MM.1S (cell line): ENCODE measurements around the gene ARHGAP26.

Source experiments
- DNase-seq: peaks from one replicate; pipeline ENCODE4 v3.0.0-alpha.2; 2015
- H2AFZ ChIP-seq: fragments of 300-600 bp; sonication (generic); 2 replicates; pipeline ENCODE4 v1.6.0; 2016; ENCODE audit warnings: antibody characterized with exemption, low read length
- H3F3A ChIP-seq: fragments of 300-600 bp; sonication (generic); 2 replicates; pipeline ENCODE4 v1.6.1; 2016; ENCODE audit warnings: mild to moderate bottlenecking, antibody characterized with exemption, low read length, moderate library complexity, mixed read lengths; ENCODE audit not compliant: insufficient read depth
- H3K27ac ChIP-seq: fragments of 300-600 bp; sonication (generic); 2 replicates; pipeline ENCODE4 v1.5.1; 2016; ENCODE audit warnings: mild to moderate bottlenecking, low read length
- H3K27me3 ChIP-seq: fragments of 300-600 bp; sonication (generic); replicated peaks from 2 replicates; pipeline ENCODE4 v1.6.0; 2016; ENCODE audit warnings: low read length; ENCODE audit not compliant: insufficient read depth
- H3K36me3 ChIP-seq: fragments of 300-600 bp; sonication (generic); replicated peaks from 2 replicates; pipeline ENCODE4 v1.6.1; 2016; ENCODE audit warnings: mild to moderate bottlenecking, low read length, mixed read lengths; ENCODE audit not compliant: insufficient read depth
- H3K4me1 ChIP-seq: fragments of 300-600 bp; sonication (generic); 2 replicates; pipeline ENCODE4 v1.6.1; 2016; ENCODE audit warnings: low read length, mixed read lengths
- H3K4me2 ChIP-seq: fragments of 300-600 bp; sonication (generic); 2 replicates; pipeline ENCODE4 v1.6.0; 2016; ENCODE audit warnings: low read depth, low read length
- H3K4me3 ChIP-seq: fragments of 300-600 bp; sonication (generic); 2 replicates; pipeline ENCODE4 v1.5.1; 2016; ENCODE audit warnings: low read length, mixed read lengths
- H3K79me2 ChIP-seq: fragments of 300-600 bp; sonication (generic); 2 replicates; pipeline ENCODE4 v1.6.1; 2016; ENCODE audit warnings: mixed run types, low read length, mixed read lengths
- H3K9ac ChIP-seq: fragments of 300-600 bp; sonication (generic); 2 replicates; pipeline ENCODE4 v1.6.1; 2016; ENCODE audit warnings: low read length, mixed read lengths
- H3K9me2 ChIP-seq: fragments of 300-600 bp; sonication (generic); replicated peaks from 2 replicates; pipeline ENCODE4 v1.6.1; 2016; ENCODE audit warnings: mild to moderate bottlenecking, low read length, mixed read lengths; ENCODE audit not compliant: insufficient read depth
- H3K9me3 ChIP-seq: fragments of 300-600 bp; sonication (generic); replicated peaks from 2 replicates; pipeline ENCODE4 v1.6.1; 2016; ENCODE audit warnings: mild to moderate bottlenecking, low read length, mixed read lengths; ENCODE audit not compliant: insufficient read depth
- H4K20me1 ChIP-seq: fragments of 300-600 bp; sonication (generic); 2 replicates; pipeline ENCODE4 v1.6.1; 2016; ENCODE audit warnings: mild to moderate bottlenecking, low read length, moderate library complexity, mixed read lengths; ENCODE audit not compliant: insufficient read depth
- CTCF ChIP-seq: fragments of 300-600 bp; sonication (generic); IDR thresholded peaks from 2 replicates; pipeline ENCODE4 v1.5.1; 2016; ENCODE audit warnings: antibody characterized with exemption, low read length, mixed read lengths
- EZH2 ChIP-seq: fragments of 300-600 bp; sonication (generic); optimal IDR thresholded peaks from 2 replicates; pipeline ENCODE3; 2017; ENCODE audit warnings: low read depth, mild to moderate bottlenecking, antibody characterized with exemption, low read length, mixed read lengths
- EZH2phosphoT487 ChIP-seq: fragments of 300-600 bp; sonication (generic); IDR thresholded peaks from 2 replicates; pipeline ENCODE4 v1.6.1; 2018; ENCODE audit warnings: antibody characterized with exemption, low read length

ARHGAP26 gene

GRCh38 chr5:142823126-142823525, 52.9 kb downstream of the ARHGAP26 start:
- Histone ChIP-seq H3K4me2 (no peak overlapping the region), H3K9ac (no peak overlapping the region), H3K4me3 (no peak overlapping the region), H3K9me2 (no peaks in the 10 kb centered on the region), H3K27me3 (no peaks in the 10 kb centered on the region), H3F3A (no peaks in the 10 kb centered on the region), H3K27ac (no peak overlapping the region), H3K36me3 (no peaks in the 10 kb centered on the region), H4K20me1 (no peaks in the 10 kb centered on the region), H3K4me1 (no peaks in the 10 kb centered on the region), H3K79me2 (no peaks in the 10 kb centered on the region), H3K9me3 (no peaks in the 10 kb centered on the region), H2AFZ (no peak overlapping the region)
- no peak for DNase-seq
- no peak for TF ChIP-seq CTCF
- no peak for TF ChIP-seq EZH2
- no peak for TF ChIP-seq EZH2phosphoT487

DNA sequence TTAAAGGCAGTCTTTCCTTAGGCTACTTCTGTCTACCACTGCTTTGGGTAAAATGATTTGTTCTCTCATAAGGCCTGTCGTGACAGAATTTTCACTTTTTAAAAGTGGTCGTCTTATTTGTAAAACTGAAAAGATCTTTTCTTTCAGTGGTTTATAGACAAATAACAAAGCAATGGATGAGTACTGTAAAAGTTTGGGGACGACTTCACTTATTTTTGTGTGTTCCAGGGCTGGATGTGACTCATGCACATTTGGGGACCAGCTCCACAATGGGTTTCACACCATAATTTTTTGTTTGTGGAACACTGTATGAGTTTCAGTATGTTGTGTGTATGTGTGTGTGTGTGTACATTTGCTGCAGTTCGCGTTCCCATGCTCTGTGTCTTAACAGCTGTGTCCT, 53.6 kb downstream of the ARHGAP26 start:
- Histone ChIP-seq H3K9me2 (no peaks in the 10 kb centered on the region), H3F3A (no peaks in the 10 kb centered on the region), H3K36me3 (no peaks in the 10 kb centered on the region), H3K27me3 (no peaks in the 10 kb centered on the region), H3K9ac (no peak overlapping the region), H3K9me3 (no peaks in the 10 kb centered on the region), H3K4me2 (no peak overlapping the region), H3K4me3 (no peak overlapping the region), H2AFZ (no peak overlapping the region), H4K20me1 (no peaks in the 10 kb centered on the region), H3K4me1 (no peaks in the 10 kb centered on the region), H3K79me2 (no peaks in the 10 kb centered on the region), H3K27ac (no peak overlapping the region)
- no peak for TF ChIP-seq EZH2phosphoT487
- no peak for DNase-seq

- DNase-seq = no peak
- H3K4me2 ChIP-seq = no peak overlapping the region
- H3K9me3 ChIP-seq = no peaks in the 10 kb centered on the region
- no peaks in the 10 kb centered on the region for H3F3A ChIP-seq
- no peaks in the 10 kb centered on the region for H3K27me3 ChIP-seq
- no peaks in the 10 kb centered on the region for H3K36me3 ChIP-seq
- no peak overlapping the region for H3K4me3 ChIP-seq
- no peaks in the 10 kb centered on the region for H3K79me2 ChIP-seq
- H3K27ac ChIP-seq = no peak overlapping the region
- H2AFZ ChIP-seq = no peak overlapping the region
- H3K9ac ChIP-seq = no peak overlapping the region
- H3K4me1 ChIP-seq = no peaks in the 10 kb centered on the region
- no peaks in the 10 kb centered on the region for H3K9me2 ChIP-seq
- H4K20me1 ChIP-seq = no peaks in the 10 kb centered on the region
- TF ChIP-seq CTCF (no peak), EZH2phosphoT487 (no peak), EZH2 (no peak)
These were observed 54.2 kb downstream of the ARHGAP26 start for GRCh38 chr5:142824391-142824790.

DNA sequence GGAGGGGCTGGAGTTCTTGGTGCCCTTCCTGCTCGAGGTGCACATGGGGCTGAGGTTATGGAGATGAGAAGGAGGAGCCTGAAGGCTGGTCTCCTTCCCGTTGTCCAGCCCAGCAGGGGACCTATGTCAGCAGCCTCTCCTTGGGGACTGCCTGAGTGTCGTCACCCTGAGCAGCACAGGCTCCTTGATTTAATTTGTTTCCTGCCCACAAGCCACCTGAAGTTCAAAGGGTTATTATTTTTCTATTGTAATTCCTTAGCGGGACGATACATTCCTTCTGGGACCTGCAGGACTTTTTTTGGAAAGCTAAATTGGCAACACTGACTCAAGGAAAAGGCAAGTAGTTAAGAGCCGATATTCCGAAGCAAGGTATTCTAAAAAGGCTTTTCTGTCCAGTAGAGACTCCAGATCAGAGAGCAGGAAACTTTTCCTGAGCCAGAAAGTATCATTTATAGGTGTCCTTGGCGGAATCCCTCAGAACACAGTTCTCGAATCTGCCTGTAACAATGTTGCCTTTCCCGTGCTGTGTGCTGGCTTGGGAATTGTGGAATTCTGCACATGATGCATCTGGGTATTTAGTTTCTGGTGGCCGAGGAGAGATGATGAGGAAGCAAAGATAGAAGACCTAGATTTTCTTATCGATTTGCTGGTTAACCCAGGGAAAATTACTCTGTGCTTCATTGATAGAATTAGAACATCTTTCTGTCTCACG, 55.4 kb downstream of the ARHGAP26 start:
- Histone ChIP-seq H3K9ac (no peak overlapping the region), H3K27ac (no peak overlapping the region), H3K9me3 (no peaks in the 10 kb centered on the region), H3K4me3 (no peak overlapping the region), H2AFZ (no peak overlapping the region), H3K79me2 (no peaks in the 10 kb centered on the region), H3K4me2 (no peak overlapping the region), H3K27me3 (no peaks in the 10 kb centered on the region), H3K36me3 (no peaks in the 10 kb centered on the region), H4K20me1 (no peaks in the 10 kb centered on the region), H3F3A (no peaks in the 10 kb centered on the region), H3K9me2 (no peaks in the 10 kb centered on the region), H3K4me1 (no peaks in the 10 kb centered on the region)
- TF ChIP-seq EZH2phosphoT487 (no peak), EZH2 (no peak), CTCF (no peak)
- no peak for DNase-seq
